NCI-H146 treated with DMSO at 0.1 percent for 48 hours (cell line): ENCODE results near the gene HTR3B.
"Not testable (repeated sequence)": the region's sequence is repeated elsewhere in the genome, so short reads cannot be mapped to it uniquely, and the experiment has no call there.

Experiments used
- DNase-seq: peaks from one replicate; lab custom pipeline; 2025; ENCODE audit not compliant: unreplicated experiment; lab: John Stamatoyannopoulos, UW

The HTR3B gene

GRCh38 chr11:113942256-113942655 is 37.7 kb downstream of the HTR3B start:
- no peak for DNase-seq

GRCh38 chr11:113946162-113946561 is 41.6 kb downstream of the HTR3B start:
- DNase-seq, result not testable (repeated sequence)

DNA sequence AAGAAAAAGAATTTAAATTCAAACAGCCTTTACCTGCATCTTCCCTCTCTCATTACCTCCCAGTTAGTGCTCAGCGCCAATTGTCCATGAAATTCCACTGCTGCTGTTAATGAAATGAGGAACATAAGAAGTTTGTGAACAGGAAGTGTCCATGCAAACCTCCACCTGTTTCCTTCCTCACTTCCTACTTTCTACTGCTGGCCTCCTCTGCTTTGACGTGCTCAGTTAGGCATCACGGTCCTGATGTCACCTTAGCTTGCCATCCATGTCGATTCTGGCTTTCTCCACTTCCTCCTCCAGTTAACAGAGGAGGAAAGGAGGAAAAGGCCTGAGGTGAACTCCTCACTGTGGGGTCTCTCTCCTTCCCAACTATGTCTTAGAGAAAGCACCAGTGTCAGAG is 43.4 kb downstream of the HTR3B start:
- DNase-seq, result no peak

- no peak for DNase-seq
Observed at GRCh38 chr11:113949891-113950290, 45.3 kb downstream of the HTR3B start.

- DNase-seq, result no peak
Observed at GRCh38 chr11:113951537-113951936, 46.9 kb downstream of the HTR3B start.

- DNase-seq, result no peak
Observed at GRCh38 chr11:113952070-113952469, 47.5 kb downstream of the HTR3B start.

GRCh38 chr11:113952588-113952987 is 48.0 kb downstream of the HTR3B start:
- DNase-seq, result no peak

- DNase-seq, result no peak
Observed at GRCh38 chr11:113954235-113954634, 49.6 kb downstream of the HTR3B start.

DNA sequence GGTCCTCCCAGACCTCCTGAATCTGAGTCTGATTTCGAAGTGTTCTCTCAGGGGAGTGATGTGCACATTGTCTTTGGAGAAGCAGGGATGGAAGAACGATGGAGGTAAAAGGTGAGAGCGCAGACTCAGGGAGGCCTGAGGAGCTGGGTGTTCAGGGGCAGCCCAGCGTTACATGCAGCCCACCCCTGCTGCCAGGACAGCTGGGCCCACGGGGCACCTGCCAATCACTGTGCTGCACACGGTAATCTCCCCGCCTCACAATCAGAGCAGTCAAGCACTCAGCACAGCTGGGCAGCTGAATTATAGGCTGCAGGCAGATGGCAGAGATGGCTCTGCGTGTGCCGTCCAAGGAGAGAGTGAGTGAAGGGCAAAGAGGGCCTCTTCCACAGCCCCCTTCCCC is 52.4 kb downstream of the HTR3B start:
- no peak for DNase-seq

DNA sequence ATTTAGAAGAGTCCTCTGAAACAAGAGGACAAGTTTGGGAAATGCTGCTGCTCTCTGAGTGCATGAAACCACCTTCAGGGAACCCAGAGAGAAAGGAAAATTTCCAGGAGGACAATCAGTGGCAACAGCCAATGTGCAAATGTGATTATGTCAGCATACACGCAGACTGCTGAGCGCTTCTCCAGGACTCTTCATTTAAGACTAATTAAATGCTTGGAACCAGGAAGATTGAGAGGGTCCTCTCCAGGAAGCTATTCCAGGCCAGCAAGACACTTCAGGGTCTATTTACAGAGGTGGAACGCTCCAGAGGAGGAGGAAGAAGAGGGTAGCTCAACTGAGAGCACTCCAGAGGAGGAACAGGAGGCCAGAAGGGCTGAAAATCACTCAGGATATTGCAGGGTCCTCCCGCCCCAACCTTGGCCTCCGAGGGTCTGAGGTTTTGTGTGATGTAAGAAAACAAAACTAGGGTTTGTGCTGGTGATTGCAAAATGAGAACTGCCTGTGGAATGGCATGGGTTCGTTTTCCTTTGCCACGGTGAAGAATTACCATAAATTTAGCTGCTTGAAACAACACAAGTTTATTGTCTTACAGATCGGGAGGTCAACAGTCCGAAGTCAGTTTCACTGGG is 56.2 kb downstream of the HTR3B start:
- DNase-seq, result no peak

DNA sequence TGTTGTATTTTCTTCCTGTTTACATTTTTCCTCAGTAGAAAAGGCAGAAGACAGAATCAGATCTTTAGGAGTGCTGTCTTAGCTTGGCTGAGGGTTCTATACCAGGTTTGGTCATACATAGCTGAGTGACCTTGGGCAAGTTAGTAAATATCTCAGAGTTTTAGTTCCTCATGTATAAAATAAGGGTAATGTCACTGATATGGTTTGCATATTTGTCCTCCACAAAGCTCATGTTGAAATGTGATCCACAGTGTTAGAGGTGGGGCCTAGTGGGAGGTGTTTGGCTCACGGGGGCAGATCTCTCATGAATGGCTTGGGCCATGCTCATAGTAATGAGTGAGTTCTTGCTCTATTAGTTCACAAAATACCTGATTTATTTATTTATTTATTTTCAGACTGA is 62.8 kb downstream of the HTR3B start:
- no peak for DNase-seq

DNA sequence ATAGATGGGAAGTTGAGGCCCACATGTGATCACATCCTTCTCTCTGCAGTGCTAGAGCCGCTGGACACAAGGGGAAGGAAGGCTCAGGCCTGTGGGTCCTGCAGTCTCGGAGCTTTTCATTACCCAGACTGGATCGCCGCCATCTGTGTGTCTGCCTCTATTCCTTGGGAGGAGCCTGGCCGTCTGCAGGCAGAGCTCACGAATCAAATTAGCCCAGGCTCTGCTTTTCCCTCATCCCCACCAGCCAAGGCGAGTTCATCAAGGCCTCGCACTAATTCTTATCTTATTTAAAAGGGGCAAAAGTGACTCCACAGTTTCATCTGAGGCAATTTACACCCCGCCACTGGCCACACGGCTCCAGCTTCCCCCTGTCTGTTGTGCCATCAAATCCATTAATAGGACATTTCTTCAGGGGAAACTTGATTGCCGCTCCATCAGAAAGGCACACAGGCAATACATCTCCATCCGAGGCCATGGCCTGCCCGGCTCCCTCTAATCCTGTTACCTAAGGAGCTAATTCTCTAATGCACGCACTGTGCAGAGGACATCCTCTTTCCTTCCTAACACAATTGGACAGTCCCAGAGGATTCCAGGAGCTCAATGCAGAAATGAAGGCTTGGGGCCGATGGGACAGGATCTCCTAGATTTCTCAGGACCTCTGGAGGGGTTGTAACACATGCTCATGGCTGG is 67.1 kb downstream of the HTR3B start:
- DNase-seq, result no peak

- peak; percentile 21 for DNase-seq
Observed at GRCh38 chr11:113974741-113975470, 70.3 kb downstream of the HTR3B start, which contains the start of gene HTR3A. Gene HTR3A, plus strand, starts transcription at chr11:113975108. Its CDS starts 218 bp downstream, at chr11:113975326.

DNA sequence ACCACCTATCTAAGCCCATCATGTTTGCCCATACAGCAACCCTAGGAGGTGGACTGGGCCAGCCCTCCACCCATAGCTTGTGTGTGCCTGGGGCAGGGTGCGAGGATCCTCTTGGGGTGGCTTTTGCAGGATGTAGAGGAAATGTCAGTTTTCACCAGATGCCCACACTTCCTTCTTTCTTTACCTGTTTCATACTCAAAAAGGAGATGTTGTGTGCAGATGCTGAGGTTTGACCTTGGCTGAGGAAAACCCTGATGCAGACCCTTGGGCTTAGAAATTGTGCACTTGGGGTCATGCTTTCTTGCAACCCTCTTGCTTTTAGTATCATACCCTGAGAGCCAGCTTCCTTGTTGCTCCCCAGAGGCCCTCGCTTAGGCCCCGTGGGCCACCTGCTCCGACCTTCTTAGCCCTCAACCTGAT is 72.5 kb downstream of the HTR3B start:
- no peak for DNase-seq

GRCh38 chr11:113977701-113978100 is 73.1 kb downstream of the HTR3B start:
- no peak for DNase-seq

- no peak for DNase-seq
Observed at GRCh38 chr11:113979431-113979830, 74.8 kb downstream of the HTR3B start.

- no peak for DNase-seq
Observed at GRCh38 chr11:113980785-113981184, 76.2 kb downstream of the HTR3B start.

DNA sequence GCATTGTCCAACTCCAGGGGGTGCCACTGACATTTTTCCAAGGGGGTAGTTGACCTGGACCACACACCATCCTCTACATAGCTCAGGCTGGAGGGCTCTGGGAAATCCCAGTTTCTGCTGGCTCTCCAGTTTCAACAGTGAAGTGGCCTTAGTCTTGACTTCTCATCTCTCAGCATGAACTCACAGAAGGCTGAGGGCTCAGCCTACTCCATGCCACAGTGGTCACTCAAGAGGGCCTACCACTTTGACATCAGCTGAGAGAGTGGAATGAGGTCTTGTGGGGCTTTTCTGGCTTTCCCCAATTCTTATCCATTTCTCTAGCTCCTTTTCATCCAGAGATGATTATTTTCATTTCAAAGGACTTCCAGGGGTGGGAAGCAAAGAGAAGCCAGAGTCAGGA is 77.7 kb downstream of the HTR3B start:
- DNase-seq, result no peak

- DNase-seq, result no peak
Observed at GRCh38 chr11:113984781-113985180, 80.2 kb downstream of the HTR3B start.

GRCh38 chr11:113985906-113986305 is 81.3 kb downstream of the HTR3B start:
- no peak for DNase-seq

- no peak for DNase-seq
Observed at GRCh38 chr11:113986351-113987140, 82.0 kb downstream of the HTR3B start.
